ENCODE data around the gene OBSL1.

The OBSL1 gene

GRCh38 chr2:219548990-219549389 is 22.3 kb downstream of the OBSL1 start:
- no peak for FAIRE-seq

DNA sequence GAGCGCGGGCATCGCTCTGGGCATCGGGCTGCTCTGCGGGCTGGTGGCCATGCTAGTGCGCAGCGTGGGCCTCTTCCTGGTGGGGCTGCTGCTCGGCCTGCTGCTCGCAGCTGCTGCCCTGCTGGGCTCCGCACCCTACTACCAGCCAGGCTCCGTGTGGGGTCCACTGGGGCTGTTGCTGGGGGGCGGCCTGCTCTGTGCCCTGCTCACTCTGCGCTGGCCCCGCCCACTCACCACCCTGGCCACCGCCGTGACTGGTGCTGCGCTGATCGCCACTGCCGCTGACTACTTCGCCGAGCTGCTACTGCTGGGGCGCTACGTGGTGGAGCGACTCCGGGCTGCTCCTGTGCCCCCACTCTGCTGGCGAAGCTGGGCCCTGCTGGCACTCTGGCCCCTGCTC is 23.7 kb downstream of the OBSL1 start:
- no peak for FAIRE-seq

GRCh38 chr2:219545943-219546352 is 25.4 kb downstream of the OBSL1 start:
- no peak for FAIRE-seq

- FAIRE-seq: no peak
These were observed 25.9 kb downstream of the OBSL1 start for GRCh38 chr2:219545295-219545942.

DNA sequence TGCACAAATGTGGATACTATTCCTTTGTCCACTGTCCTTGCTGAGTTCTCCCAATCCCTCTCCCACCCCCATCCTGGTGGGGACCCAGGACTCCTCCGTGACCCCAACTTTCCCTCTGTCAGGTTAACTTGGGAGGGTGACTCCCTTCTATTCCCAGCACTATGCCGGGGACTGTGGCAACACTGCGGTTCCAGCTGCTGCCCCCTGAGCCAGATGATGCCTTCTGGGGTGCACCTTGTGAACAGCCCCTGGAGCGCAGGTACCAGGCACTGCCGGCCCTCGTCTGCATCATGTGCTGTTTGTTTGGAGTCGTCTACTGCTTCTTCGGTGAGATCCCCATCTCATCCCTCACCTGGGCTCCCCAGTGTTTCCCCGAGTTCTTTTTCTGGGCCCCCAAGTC is 26.8 kb downstream of the OBSL1 start:
- no peak for FAIRE-seq

- peak; percentile 49 for FAIRE-seq
These were observed 27.6 kb downstream of the OBSL1 start, which contains the start of the genes CHPF and TMEM198 for GRCh38 chr2:219543596-219544358. Gene CHPF, minus strand, starts transcription at chr2:219543809. Its CDS starts 271 bp downstream, at chr2:219543538. Gene TMEM198, plus strand, starts transcription at chr2:219544028. Its CDS starts 700 bp downstream, at chr2:219544728.

DNA sequence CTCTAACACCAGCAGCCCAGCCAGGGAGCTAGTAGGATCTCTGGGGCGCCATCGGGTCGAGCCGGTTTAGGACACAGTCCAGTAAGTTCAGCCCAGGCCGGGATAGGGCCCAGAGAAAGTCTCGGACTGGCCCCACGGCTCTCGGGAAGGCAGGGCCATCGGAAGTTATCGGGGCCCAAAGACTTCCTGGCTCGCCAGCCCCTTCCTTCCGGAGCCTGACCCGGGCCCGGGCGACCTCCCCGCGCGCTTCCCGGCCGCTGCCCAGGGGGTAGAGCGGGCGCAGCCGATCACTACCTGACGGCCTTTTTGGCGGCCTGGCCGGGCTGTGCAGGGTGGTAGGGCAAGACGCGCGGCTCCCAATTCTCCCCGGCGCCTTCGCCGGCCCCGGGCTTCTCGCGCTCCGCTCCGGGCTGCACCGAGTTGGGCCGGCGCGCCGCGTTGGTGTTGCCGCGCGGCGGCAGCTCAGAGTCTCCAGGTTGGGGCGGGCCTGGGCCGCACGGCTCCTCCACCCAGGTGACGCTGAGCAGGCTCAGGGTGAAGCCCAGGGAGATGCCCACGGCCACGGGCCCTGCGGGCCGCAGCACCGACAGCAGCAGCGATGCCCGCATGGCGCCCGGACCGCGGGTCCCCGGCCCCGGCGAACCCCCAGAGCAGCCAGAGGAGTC is 28.3 kb downstream of the OBSL1 start:
- no peak for FAIRE-seq

DNA sequence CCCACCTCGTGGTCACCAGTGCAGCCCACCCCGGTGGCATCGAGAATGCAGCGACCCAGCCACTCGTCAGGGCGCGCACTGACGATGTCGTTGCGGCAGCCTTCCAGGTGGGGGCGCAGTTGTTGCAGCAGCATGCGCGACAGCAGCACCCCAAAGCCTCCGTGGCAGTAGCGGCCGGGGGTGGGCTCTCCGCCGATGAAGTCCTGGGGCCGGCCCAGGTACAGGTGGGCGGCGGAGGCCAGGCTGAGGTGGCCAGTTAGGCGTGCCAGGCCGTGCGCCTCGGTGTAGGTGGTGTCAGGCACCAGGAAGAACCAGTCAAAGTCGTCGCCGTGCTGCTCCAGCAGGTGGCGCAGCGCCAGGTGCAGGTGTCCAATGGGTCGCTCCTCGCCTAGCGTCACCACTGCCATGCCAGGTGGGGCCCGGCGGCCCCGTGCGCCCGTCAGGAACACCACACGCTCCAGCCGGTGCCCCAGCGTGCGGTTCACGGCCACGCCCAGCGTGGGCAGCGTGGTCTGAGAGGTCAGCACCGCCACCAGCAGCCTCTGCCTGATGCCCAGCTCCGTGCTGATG is 29.6 kb downstream of the OBSL1 start:
- FAIRE-seq: no peak

GRCh38 chr2:219540784-219541504 is 30.4 kb downstream of the OBSL1 start:
- FAIRE-seq: no peak

- FAIRE-seq: no peak
These were observed 31.2 kb downstream of the OBSL1 start for GRCh38 chr2:219539926-219540678.

DNA sequence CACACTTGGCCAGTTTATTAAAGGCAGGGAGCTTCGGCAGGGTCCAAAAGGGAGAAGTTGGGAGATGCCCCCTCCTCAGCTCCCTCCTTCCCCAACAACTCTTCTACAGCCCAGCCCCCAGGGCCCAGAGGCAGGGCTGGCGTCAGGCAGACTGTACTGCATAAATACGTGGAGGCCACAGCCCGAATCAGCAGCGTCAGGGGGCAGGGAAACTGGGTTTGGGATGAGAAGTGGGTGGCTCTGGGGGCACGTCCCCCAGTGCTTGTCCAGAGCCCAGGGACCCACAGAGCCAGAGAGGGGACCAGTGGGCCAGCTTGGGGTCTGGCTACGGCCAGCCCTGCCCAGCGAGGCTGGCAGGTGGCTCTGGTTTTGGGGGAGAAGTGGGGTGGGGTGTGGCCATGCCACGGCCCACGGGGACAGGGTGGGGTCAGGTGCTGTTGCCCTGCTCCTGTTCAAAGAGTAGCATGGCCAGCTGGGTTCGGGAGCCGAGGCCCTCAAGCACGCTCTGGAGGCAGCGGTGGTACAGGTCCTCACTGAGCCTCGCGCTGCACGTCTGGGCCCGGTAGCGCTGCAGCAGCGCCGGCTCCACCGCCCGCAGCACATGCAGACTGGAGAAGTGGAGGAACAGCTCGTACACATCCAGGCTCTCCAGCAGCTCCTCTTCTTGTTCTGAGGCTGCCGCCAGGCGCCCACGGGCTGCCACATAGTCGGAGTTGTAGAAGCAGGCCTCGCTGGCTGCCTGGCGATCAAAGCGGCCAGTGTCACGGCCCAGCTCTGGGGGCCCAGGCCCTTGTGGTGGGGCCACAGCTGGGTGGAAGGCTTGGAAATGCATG is 32.2 kb downstream of the OBSL1 start:
- FAIRE-seq: no peak

GRCh38 chr2:219538504-219538951 is 32.8 kb downstream of the OBSL1 start:
- no peak for FAIRE-seq

DNA sequence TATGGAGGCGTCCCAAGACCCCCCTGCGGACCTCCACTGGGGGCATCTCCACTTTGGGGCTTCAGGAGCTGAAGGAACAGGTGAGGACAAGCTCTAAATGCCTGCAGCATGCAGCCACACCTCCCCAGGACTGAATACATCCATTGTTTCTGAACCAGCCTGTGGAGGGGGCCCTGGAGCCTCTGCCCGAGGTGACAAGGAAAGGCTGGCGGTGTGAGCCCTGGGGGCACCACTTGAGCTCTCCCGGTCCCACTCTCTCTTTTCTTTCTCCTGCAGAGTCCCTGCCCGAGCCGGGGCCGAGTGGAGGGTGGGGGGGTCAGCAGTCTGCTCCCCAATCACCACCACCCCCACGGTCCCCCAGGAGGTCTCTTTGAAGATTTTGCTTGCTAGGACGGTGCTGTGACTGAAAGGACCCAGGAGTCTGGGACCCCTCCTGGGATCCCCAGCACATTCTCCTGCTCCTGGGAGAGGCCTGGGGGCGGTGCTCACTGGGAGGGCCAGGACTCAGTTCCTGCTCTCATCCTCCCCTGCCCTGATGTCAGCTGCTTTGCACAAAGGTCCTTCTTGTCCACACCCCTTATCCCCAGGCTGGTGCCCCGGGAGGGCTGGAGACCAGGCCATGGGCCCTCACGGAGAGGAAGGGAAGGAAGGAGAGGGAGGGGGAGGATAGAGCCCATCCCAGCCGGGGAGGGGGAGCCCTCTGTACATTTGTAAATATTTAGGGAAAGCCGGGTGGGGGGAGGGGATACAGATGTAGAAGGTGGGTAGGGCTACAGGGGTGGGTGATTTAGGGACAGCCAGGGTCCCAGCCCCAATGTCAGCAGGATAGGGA is 33.5 kb downstream of the OBSL1 start:
- FAIRE-seq: no peak

- no peak for FAIRE-seq
These were observed 34.4 kb downstream of the OBSL1 start for GRCh38 chr2:219536967-219537366.

- no peak for FAIRE-seq
These were observed 34.9 kb downstream of the OBSL1 start for GRCh38 chr2:219536425-219536824.

- FAIRE-seq: no peak
These were observed 37.2 kb downstream of the OBSL1 start for GRCh38 chr2:219533930-219534661.

- no peak for FAIRE-seq
These were observed 39.0 kb downstream of the OBSL1 start for GRCh38 chr2:219532378-219532649.

GRCh38 chr2:219531639-219532377 is 39.5 kb downstream of the OBSL1 start:
- no peak for FAIRE-seq

Measured in islet of Langerhans (tissue), 1 donor.